ENCODE results near the gene RER1.

Gene RER1

DNA sequence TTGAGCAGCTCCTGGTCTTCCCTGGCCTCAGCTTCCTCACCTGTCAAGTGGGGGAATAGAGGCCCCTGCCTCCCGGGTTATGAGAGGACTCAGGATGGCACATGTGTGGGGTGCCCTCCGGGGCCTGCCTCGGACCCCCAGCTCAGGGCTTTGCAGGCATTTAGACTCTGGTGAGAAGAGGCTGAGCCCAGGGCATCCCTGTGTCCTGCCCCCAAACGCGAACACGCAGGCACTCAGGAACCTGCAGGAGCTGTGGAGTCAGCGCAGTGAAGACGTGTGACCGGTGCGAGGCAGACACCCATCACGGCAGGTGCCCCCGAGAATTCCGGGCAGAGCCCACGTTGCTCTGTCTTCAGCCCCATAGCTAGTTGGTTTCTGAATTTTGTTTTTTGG lies 26.2 kb downstream of the RER1 start:
- TF ChIP-seq, protein P1, sequence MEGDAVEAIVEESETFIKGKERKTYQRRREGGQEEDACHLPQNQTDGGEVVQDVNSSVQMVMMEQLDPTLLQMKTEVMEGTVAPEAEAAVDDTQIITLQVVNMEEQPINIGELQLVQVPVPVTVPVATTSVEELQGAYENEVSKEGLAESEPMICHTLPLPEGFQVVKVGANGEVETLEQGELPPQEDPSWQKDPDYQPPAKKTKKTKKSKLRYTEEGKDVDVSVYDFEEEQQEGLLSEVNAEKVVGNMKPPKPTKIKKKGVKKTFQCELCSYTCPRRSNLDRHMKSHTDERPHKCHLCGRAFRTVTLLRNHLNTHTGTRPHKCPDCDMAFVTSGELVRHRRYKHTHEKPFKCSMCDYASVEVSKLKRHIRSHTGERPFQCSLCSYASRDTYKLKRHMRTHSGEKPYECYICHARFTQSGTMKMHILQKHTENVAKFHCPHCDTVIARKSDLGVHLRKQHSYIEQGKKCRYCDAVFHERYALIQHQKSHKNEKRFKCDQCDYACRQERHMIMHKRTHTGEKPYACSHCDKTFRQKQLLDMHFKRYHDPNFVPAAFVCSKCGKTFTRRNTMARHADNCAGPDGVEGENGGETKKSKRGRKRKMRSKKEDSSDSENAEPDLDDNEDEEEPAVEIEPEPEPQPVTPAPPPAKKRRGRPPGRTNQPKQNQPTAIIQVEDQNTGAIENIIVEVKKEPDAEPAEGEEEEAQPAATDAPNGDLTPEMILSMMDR (IDR thresholded peaks at IDR 0.05): no peak
- Histone ChIP-seq H3K36me3 (no peaks in the 10 kb centered on the region), H3K4me3 (no peak overlapping the region), H3K27ac (no peak overlapping the region), H3K9me3 (no peaks in the 10 kb centered on the region), H3K4me1 (peaks cover 0 to 29% (median 18%) of the 10 kb centered on the region in 4 donors), H3K27me3 (peaks cover 0 to 62% of the 10 kb centered on the region in 2 donors)
- intact Hi-C loops (cut with DNase I; ENCODE audit: low total_unique reads): loop anchor here (5.0 to 10.0 kb wide), 2 partner anchors 167 to 1469 kb away; partner anchors contain the start of gene PRXL2B
- DNase-seq: no peak

DNA sequence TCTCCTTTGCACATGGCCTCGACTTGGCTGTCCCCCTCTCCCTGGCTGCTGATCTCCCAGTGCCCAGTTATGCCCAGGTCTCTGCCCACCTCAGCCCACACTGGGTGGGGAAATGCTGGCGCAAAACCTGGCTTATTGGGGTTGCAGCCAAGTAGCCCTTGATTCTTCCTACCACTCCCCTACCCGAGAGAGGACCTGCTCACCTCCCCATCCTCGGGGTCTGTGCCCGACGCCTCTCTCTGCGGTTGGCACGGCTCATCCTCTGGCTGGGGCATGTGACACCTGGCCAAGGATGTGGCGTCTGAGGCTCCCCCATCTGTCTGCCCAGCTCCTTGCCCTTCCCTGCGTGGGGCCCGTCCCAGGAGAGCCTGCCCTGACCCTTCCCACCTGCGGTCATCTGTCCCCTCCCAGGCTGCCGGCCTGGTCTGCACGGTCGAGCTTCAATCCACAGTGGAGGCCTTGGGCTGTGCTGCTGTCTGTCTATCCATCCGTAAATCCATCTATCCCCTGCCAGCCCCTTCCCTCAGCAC lies 27.2 kb downstream of the RER1 start:
- TF ChIP-seq, protein P1 (IDR thresholded peaks at IDR 0.05): no peak
- no peaks in the 10 kb centered on the region for H3K36me3 ChIP-seq
- H3K4me1 ChIP-seq: peaks cover 0 to 19% (median 8%) of the 10 kb centered on the region in 4 donors
- H3K27me3 ChIP-seq: peaks cover 0 to 66% of the 10 kb centered on the region in 2 donors
- no peak overlapping the region for H3K4me3 ChIP-seq
- DNase-seq: no peak
- no peak overlapping the region for H3K27ac ChIP-seq
- intact Hi-C loops (cut with DNase I; ENCODE audit: low total_unique reads): loop anchor here (5.0 to 10.0 kb wide), 2 partner anchors 166 to 1468 kb away; partner anchors contain the start of gene PRXL2B
- H3K9me3 ChIP-seq: peaks cover 0 to 8% (median 8%) of the 10 kb centered on the region in 3 donors

DNA sequence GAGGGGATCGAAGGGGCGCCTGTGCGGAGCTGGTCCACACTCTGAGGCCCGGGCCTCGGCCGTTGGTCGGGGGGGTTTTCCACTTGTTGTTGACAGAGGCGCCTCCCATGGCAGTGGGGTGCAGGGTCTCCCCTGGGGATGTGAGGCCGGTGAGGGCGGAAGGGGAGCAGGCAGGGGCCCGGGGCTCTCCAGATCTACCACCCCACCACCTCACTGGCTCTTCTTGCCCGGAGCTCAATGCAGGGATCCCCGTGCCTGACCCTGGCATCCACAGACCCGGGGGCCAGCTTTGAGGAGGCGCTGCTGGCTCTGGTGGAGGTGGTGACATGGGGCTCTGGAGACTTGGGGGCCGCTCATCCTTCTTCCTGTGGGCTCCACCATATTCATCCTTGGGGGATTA lies 27.8 kb downstream of the RER1 start:
- H3K9me3 ChIP-seq: peaks cover 0 to 9% (median 8%) of the 10 kb centered on the region in 3 donors
- H3K27me3 ChIP-seq: peaks cover 0 to 66% of the 10 kb centered on the region in 2 donors
- no peaks in the 10 kb centered on the region for H3K36me3 ChIP-seq
- no peak for DNase-seq
- H3K27ac ChIP-seq: no peak overlapping the region
- intact Hi-C loops (cut with DNase I; ENCODE audit: low total_unique reads): loop anchor here (5.0 to 10.0 kb wide), 2 partner anchors 165 to 1468 kb away; partner anchors contain the start of gene PRXL2B
- TF ChIP-seq, protein P1 (IDR thresholded peaks at IDR 0.05): no peak
- H3K4me1 ChIP-seq: peaks cover 0 to 14% (median 3%) of the 10 kb centered on the region in 4 donors
- H3K4me3 ChIP-seq: no peak overlapping the region

DNA sequence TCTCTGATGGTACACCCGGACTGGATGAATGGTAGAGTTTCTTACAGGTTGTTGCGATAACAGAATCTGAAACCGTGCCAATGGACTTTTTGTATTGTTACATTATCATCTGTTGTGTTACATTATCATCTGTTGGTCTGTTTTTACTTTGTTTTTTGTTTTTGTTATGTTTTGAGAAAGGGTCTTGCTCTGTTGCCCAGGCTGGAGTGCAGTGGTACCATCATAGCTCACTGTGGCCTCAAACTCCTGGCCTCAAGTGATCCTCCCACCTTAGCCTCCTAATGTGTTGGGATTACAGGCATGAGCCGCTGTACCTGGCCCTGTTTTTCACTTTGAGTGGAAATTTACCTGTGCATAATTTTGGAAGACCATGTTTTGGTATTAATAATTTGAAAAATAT lies 30.9 kb downstream of the RER1 start:
- intact Hi-C loops (cut with DNase I; ENCODE audit: low total_unique reads): no loop called here
- H3K27me3 ChIP-seq: peaks cover 0 to 62% of the 10 kb centered on the region in 2 donors
- no peaks in the 10 kb centered on the region for H3K36me3 ChIP-seq

DNA sequence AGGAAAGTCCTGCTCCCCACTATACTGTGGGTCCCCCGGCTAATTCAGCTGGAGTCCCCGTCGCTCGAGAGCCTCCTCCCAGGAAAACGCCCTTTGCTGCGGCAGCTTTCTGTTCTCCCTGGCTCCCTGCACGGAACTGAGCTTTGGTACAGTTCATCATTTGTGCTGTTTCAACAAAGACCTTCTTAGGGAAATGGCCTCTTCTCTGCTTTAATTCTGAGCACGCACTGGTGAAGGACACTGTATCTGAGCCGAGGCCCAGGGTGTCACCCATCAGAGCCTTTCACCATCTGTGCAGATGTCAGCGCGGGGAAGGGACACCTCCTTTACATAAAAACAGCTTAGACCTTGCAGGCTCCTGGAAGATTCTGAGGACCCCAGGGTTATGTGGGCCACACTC lies 34.3 kb downstream of the RER1 start:
- intact Hi-C loops (cut with DNase I; ENCODE audit: low total_unique reads): no loop called here
- H3K27me3 ChIP-seq: peaks cover 0 to 63% of the 10 kb centered on the region in 2 donors
- DNase-seq: no peak
- H3K4me1 ChIP-seq: no peaks in the 10 kb centered on the region
- H3K9me3 ChIP-seq: peaks cover 0 to 21% (median 15%) of the 10 kb centered on the region in 3 donors
- no peak overlapping the region for H3K4me3 ChIP-seq
- H3K36me3 ChIP-seq: no peaks in the 10 kb centered on the region
- TF ChIP-seq, protein P1 (IDR thresholded peaks at IDR 0.05): no peak
- H3K27ac ChIP-seq: no peak overlapping the region

More for the DNA sequence above, 30.9 kb downstream of the RER1 start:
- no peaks in the 10 kb centered on the region for H3K4me1 ChIP-seq
- DNase-seq: no peak
- H3K9me3 ChIP-seq: peaks cover 0 to 9% (median 8%) of the 10 kb centered on the region in 3 donors
- H3K4me3 ChIP-seq: no peak overlapping the region
- TF ChIP-seq, protein P1 (IDR thresholded peaks at IDR 0.05): no peak
- no peak overlapping the region for H3K27ac ChIP-seq
